Left lung (tissue), 10 donors: ENCODE data around the gene CMIP. TPM values are rescaled to one million over a fixed set of nuclear protein-coding genes. Genes with fewer than 3 reads are reported as not detected.

Experiments used
- ATAC-seq: fragments of 200-7000 bp; cut with Tn5 transposase; one replicate; pipeline ENCODE4 v1.9.1; 2020; ENCODE audit warnings: moderate library complexity
- DNase-seq, 4 donors: peaks; one replicate each; pipeline ENCODE4 v3.0.0-alpha.2; 2013 to 2020
- H3K27ac ChIP-seq, 2 donors: fragments of 200-600 bp; sonication (generic) in 1 of 2; one replicate each; pipeline versions ENCODE4 v1.5.0 to v1.8.0; 2020 to 2021
- H3K27me3 ChIP-seq, 2 donors: fragments of 200-600 bp; sonication (generic) in 1 of 2; one replicate each; pipeline versions ENCODE4 v1.5.0 to v1.8.0; 2020 to 2021
- H3K36me3 ChIP-seq, 2 donors: fragments of 200-600 bp; sonication (generic) in 1 of 2; one replicate each; pipeline versions ENCODE4 v1.5.0 to v1.8.0; 2020 to 2021
- H3K4me1 ChIP-seq, 2 donors: fragments of 200-600 bp; one replicate each; pipeline ENCODE4 v1.8.0; 2021
- H3K4me3 ChIP-seq, 2 donors: fragments of 200-600 bp; sonication (generic) in 1 of 2; one replicate each; pipeline versions ENCODE4 v1.5.0 to v1.8.0; 2020 to 2021; ENCODE audit warnings: mild to moderate bottlenecking in 1 of 2
- H3K9me3 ChIP-seq, 2 donors: fragments of 200-600 bp; sonication (generic) in 1 of 2; one replicate each; pipeline versions ENCODE4 v1.5.0 to v1.8.0; 2020 to 2021
- intact Hi-C, 2 donors: fragments of 100-400 bp; cut with DNase I; formaldehyde crosslinking; loops; one replicate each; pipeline versions ENCODE4 v1.11.2 to v1.14.2; 2022
- polyA plus RNA-seq, 6 donors: library from polyadenylated mRNA; unstranded; fragments of 120-200 nt; gene quantifications; one replicate each; pipeline ENCODE4 v1.2.1, GENCODE V29; 2013; ENCODE audit not compliant: insufficient read length in 6 of 6
- total RNA-seq, 2 donors: library from RNA; stranded (reverse); fragmentation: NEBNext Ultra II Directional; extraction: Animal tissue kit (Norgen Biotek cat#: 25700); gene quantifications; one replicate each; pipeline ENCODE4 v1.2.1, GENCODE V29; 2021
- TF ChIP-seq, protein P1 (sequence below), 2 donors: fragments of 200-600 bp; sonication (generic) in 1 of 2; IDR thresholded peaks; one replicate each; pipeline versions ENCODE4 v1.5.0 to v1.8.0; 2021; ENCODE audit warnings: antibody characterized with exemption in 2 of 2
- donor health status: DM: no; HTN: yes; CAD: no.
- donor health status: DM: no; HTN: no; CAD: no.

The CMIP gene
- total and polyA plus RNA-seq, 8 donors = 35.3 to 55.8 (median 40.4) TPM

DNA sequence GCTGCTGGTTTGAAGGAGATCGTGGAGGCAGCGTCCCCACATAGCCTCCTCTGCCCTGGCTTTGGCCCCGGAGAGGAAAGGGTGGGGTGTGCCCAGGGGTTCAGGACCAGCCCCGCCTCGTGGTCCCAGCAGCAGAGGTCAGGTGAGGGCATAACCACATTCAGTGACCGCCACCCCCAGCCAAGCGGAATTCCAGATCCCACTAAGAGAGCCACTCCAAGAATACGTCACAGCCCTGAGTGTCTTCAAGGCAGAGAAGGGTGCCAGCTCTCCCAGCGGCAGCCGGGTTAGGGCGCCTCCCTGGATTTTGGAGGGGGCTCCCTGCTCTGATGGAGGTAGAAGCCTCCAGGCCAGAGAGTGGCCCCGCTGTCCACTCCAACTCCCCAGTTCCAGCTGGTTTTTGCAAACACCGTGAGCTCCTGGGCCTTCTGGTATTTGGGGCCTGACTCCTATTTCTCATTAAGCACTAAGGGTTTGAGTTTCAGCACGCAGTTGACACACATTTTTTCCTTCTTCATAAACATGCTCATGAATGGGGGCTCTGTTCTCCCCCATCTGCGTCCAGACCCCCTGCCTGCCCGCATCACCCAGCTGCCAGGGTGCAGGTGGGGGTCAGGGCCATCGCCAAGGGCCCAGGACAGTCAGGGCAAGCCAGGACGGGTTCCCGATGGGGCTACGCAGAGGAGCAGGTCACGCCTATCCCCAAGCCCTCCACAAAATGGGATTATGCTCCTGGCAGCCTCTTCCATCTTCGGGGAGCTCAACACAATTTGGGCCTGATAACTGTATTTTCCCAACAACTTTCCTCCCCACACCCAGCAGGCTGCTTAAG is 236.1 kb downstream of the CMIP start:
- peak; percentile 89 for ATAC-seq

DNA sequence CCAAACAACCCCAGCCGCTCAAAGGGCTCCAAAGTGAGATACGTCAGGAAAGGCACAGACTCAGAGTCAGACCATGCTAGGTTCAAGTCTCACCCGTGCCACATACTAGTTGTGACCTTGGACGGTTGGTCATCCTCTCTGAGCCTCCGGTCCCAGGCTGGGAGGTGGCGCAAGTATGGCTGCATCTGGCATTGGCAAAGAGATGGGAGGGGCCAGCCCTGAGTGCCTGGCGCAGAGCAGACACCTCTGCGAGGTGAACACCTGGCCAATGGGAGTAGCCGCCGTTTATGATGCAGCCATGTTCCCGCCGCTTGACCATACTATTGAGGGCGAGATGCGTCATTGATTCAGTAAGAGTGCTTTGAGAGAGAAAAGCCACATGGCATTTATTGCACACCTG is 236.7 kb downstream of the CMIP start:
- Histone ChIP-seq H3K4me1 (no peaks in the 10 kb centered on the region), H3K9me3 (no peaks in the 10 kb centered on the region), H3K27ac (no peak overlapping the region), H3K36me3 (peaks cover 0 to 76% of the 10 kb centered on the region in 2 donors), H3K4me3 (no peak overlapping the region), H3K27me3 (no peaks in the 10 kb centered on the region)
- intact Hi-C loops = no loop called here
- DNase-seq = peak in 1 of 4 donors; percentile 51
- no peak for ATAC-seq
- TF ChIP-seq, protein P1, sequence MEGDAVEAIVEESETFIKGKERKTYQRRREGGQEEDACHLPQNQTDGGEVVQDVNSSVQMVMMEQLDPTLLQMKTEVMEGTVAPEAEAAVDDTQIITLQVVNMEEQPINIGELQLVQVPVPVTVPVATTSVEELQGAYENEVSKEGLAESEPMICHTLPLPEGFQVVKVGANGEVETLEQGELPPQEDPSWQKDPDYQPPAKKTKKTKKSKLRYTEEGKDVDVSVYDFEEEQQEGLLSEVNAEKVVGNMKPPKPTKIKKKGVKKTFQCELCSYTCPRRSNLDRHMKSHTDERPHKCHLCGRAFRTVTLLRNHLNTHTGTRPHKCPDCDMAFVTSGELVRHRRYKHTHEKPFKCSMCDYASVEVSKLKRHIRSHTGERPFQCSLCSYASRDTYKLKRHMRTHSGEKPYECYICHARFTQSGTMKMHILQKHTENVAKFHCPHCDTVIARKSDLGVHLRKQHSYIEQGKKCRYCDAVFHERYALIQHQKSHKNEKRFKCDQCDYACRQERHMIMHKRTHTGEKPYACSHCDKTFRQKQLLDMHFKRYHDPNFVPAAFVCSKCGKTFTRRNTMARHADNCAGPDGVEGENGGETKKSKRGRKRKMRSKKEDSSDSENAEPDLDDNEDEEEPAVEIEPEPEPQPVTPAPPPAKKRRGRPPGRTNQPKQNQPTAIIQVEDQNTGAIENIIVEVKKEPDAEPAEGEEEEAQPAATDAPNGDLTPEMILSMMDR (IDR thresholded peaks at IDR 0.05) = no peak

More for the DNA sequence above, 236.1 kb downstream of the CMIP start:
- TF ChIP-seq, protein P1 (IDR thresholded peaks at IDR 0.05) = no peak
- Histone ChIP-seq H3K27ac (peak overlapping the region in 1 of 2 donors; percentile 26), H3K4me1 (no peaks in the 10 kb centered on the region), H3K4me3 (no peak overlapping the region), H3K9me3 (no peaks in the 10 kb centered on the region), H3K36me3 (peaks cover 0 to 77% of the 10 kb centered on the region in 2 donors), H3K27me3 (no peaks in the 10 kb centered on the region)
- DNase-seq = peak in 2 of 4 donors; percentile 66 to 80
- intact Hi-C loops = no loop called here

DNA sequence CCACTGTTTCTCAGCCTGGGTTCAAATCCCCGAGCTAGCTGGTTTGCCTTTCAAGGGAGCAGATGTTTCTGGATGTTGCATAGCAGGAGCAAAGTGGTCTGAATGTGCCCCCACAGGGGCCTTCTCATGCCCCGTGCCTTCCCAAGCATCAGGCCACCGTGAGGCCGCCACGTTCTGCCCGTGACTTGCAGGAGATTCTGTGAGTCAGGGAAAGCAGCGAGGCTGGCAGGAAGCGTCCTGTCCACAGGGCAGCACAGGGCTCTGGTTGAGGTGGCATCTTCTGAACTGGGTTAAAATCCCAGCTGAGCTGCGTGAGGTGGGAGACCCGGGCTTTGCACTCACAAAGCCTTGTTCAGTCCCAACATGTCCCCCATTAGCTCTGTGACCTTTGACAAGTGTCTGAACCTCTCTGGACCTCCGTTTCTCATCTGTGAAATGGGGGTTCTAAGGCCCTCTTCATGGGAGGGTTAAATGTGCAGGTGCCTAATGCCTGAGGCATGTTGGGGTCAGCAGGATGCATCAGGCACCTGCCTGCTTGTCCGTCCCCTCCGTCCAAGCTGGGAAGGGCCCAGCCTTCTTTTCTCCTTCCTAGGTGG is 239.7 kb downstream of the CMIP start:
- TF ChIP-seq, protein P1 (IDR thresholded peaks at IDR 0.05) = no peak
- Histone ChIP-seq H3K9me3 (no peaks in the 10 kb centered on the region), H3K4me3 (no peak overlapping the region), H3K4me1 (peaks cover 0 to 8% of the 10 kb centered on the region in 2 donors), H3K27me3 (no peaks in the 10 kb centered on the region), H3K36me3 (peaks cover 0 to 59% of the 10 kb centered on the region in 2 donors), H3K27ac (no peak overlapping the region)
- no peak for ATAC-seq
- DNase-seq = peak in 1 of 4 donors; percentile 49
- intact Hi-C loops = no loop called here

DNA sequence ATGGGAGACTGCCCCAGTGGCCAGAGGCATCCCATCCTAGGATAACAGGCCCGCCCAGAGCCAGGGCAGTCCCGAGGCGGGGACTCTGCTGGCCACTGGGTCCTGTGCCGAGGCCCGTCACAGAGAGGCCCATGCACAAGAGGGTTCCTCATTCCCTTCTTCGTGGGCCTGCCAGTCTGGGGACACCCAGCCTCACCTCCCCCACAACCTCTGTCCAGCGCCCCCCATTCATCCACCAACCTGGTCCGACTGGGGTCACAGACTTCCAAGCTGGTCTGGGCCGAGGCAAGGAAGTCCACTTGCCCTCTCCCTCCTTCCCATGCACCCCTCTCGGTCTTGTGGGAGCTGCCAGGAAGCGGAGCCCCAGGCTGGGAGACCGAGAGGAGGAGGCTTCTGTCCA is 240.3 kb downstream of the CMIP start:
- peaks cover 0 to 53% of the 10 kb centered on the region in 2 donors for H3K36me3 ChIP-seq
- no peaks in the 10 kb centered on the region for H3K9me3 ChIP-seq
- TF ChIP-seq, protein P1 (IDR thresholded peaks at IDR 0.05) = no peak
- ATAC-seq (no peak), DNase-seq (peak in 1 of 4 donors; percentile 65)
- H3K27ac ChIP-seq = no peak overlapping the region
- no peak overlapping the region for H3K4me3 ChIP-seq
- no peaks in the 10 kb centered on the region for H3K27me3 ChIP-seq
- H3K4me1 ChIP-seq = peaks cover 0 to 8% of the 10 kb centered on the region in 2 donors
- intact Hi-C loops = no loop called here
